K562 (cell line): ENCODE measurements around the gene CD79A. TPM values are rescaled to one million over a fixed set of nuclear protein-coding genes. Genes with fewer than 3 reads are reported as not detected.

Experiments
- ATAC-seq: fragments of 200-7000 bp; cut with Tn5 transposase; 3 replicates; pipeline ENCODE4 v1.9.1; 2020; ENCODE audit warnings: moderate library complexity
- BruUV-seq: library from RNA; stranded (reverse); fragments of 400-500 nt; replicated peaks from 2 replicates; lab custom pipeline; 2021; lab: Mats Ljungman, UMichigan
- CTCF ChIA-PET: fragments of 300-600 bp; formaldehyde crosslinking; extraction: SDS; loops from one replicate; lab custom pipeline; 2021; ENCODE audit warnings: low intra/inter-chr PET ratio; lab: Yijun Ruan, JAX
- POLR2A ChIA-PET: fragments of 300-600, 350-650 bp; sonication (Branson Sonifier 250); formaldehyde crosslinking; extraction: SDS; loops from one replicate; lab custom pipeline; 2021; ENCODE audit warnings: antibody characterized with exemption, inconsistent platforms; lab: Yijun Ruan, JAX
- DNase-seq, 4 experiments: peaks; one replicate each; pipeline versions ENCODE4 v3.0.0 to v3.0.0-alpha.2; 2011 to 2018; ENCODE audit warnings: low spot score in 3 of 4, mixed read lengths in 3 of 4; ENCODE audit errors: extremely low read depth in 1 of 4
- FAIRE-seq: peaks from 2 replicates; lab custom pipeline; 2011; peaks lifted over from hg19 to GRCh38; lab: Jason Lieb, UNC
- H2AFZ ChIP-seq: 2 replicates; pipeline ENCODE4 v1.6.0; 2011; ENCODE audit warnings: low read depth, low read length, control low read depth, inconsistent platforms
- H3K27ac ChIP-seq: fragments of 200-600 bp; 3 replicates; pipeline ENCODE4 v1.8.0; 2011; ENCODE audit warnings: low read depth, mild to moderate bottlenecking, control low read depth, inconsistent platforms, low read length, moderate library complexity, mixed read lengths; ENCODE audit errors: extremely low read depth
- H3K27me3 ChIP-seq, 2 experiments: fragments of 300-600 bp in 1 of 2; 2 replicates in 1 of 2; 3 replicates in 1 of 2; pipeline versions ENCODE4 v1.6.0 to v1.8.0; 2011; ENCODE audit warnings: inconsistent platforms in 2 of 2, low read length in 2 of 2, mild to moderate bottlenecking in 1 of 2, mixed read lengths in 1 of 2, moderate library complexity in 1 of 2; ENCODE audit not compliant: control insufficient read depth in 2 of 2, insufficient read depth in 2 of 2
- H3K36me3 ChIP-seq: fragments of 300-600 bp; 3 replicates; pipeline ENCODE4 v1.8.0; 2011; ENCODE audit warnings: mild to moderate bottlenecking, low read length, inconsistent platforms; ENCODE audit not compliant: control insufficient read depth, insufficient read depth
- H3K4me1 ChIP-seq, 2 experiments: fragments of 200-600 bp in 1 of 2; replicated peaks in 1 of 2; 2 replicates in 1 of 2; 3 replicates in 1 of 2; pipeline versions ENCODE4 v1.5.1 to v1.8.0; 2011; ENCODE audit warnings: inconsistent platforms in 2 of 2, low read length in 2 of 2, mild to moderate bottlenecking in 1 of 2, mixed read lengths in 1 of 2, moderate library complexity in 1 of 2; ENCODE audit not compliant: control insufficient read depth in 2 of 2, insufficient read depth in 2 of 2
- H3K4me2 ChIP-seq: 2 replicates; pipeline ENCODE4 v1.6.1; 2011; ENCODE audit warnings: low read length, control low read depth, inconsistent platforms, mixed read lengths; ENCODE audit not compliant: insufficient read depth
- H3K4me3 ChIP-seq: fragments of 200-600 bp; sonication (generic), shearing (Covaris generic); 2 replicates; pipeline ENCODE4 v1.5.1; 2016; ENCODE audit warnings: control low read depth, inconsistent platforms
- H3K79me2 ChIP-seq: fragments of 200-600 bp; 3 replicates; pipeline ENCODE4 v1.8.0; 2011; ENCODE audit warnings: low read length, inconsistent platforms; ENCODE audit not compliant: control insufficient read depth, insufficient read depth
- H3K9ac ChIP-seq, 2 experiments: 2 replicates each; pipeline versions ENCODE4 v1.6.0 to v1.6.1; 2011; ENCODE audit warnings: low read depth in 2 of 2, low read length in 2 of 2, control low read depth in 1 of 2, inconsistent platforms in 1 of 2, mild to moderate bottlenecking in 1 of 2, mixed read lengths in 1 of 2; ENCODE audit not compliant: insufficient read depth in 1 of 2
- H3K9me1 ChIP-seq: one replicate; pipeline ENCODE4 v1.6.0; 2011; ENCODE audit warnings: inconsistent platforms, mild to moderate bottlenecking, low read length, moderate library complexity; ENCODE audit not compliant: control insufficient read depth, insufficient read depth
- H3K9me3 ChIP-seq: replicated peaks from 2 replicates; pipeline ENCODE4 v1.5.1; 2011; ENCODE audit warnings: low read depth, low read length, inconsistent platforms; ENCODE audit not compliant: control insufficient read depth, insufficient read depth
- H4K20me1 ChIP-seq: replicated peaks from 2 replicates; pipeline ENCODE4 v1.6.1; 2011; ENCODE audit warnings: low read length, inconsistent platforms, mixed read lengths; ENCODE audit not compliant: control insufficient read depth, insufficient read depth
- ATF3 ChIP-seq, 2 experiments: fragments of 450-650 bp in 1 of 2; sonication (generic) in 1 of 2; formaldehyde crosslinking in 1 of 2; IDR thresholded peaks in 1 of 2; conservative IDR thresholded peaks in 1 of 2; 2 replicates each; pipeline versions ENCODE4 v1.6.1 to v1.8.1; 2016 to 2023; ENCODE audit warnings: mild to moderate bottlenecking in 2 of 2, moderate library complexity in 2 of 2, inconsistent platforms in 1 of 2, missing genetic modification reagents in 1 of 2
- ATF4 ChIP-seq: fragments of 450-650 bp; formaldehyde crosslinking; IDR thresholded peaks from 2 replicates; pipeline ENCODE4 v1.4.0; 2022; ENCODE audit warnings: mild to moderate bottlenecking, moderate library complexity
- CEBPG ChIP-seq, 3 experiments: fragments of 200-800 bp in 1 of 3; sonication (Bioruptor generic) in 1 of 3; sonication (generic) in 1 of 3; formaldehyde crosslinking in 1 of 3; IDR thresholded peaks in 2 of 3; conservative IDR thresholded peaks in 1 of 3; 2 replicates each; pipeline versions ENCODE4 v1.6.1 to v1.8.0; 2016 to 2022; ENCODE audit warnings: missing compliant biosample characterization in 2 of 3, missing genetic modification characterization in 2 of 3, mild to moderate bottlenecking in 1 of 3, missing genetic modification reagents in 1 of 3
- CTBP1 ChIP-seq: fragments of 450-650 bp; IDR thresholded peaks from 2 replicates; pipeline ENCODE4 v1.6.1; 2016; ENCODE audit warnings: borderline replicate concordance
- FOXA3 ChIP-seq, 2 experiments: fragments of 450-650 bp in 1 of 2; sonication (generic) in 1 of 2; formaldehyde crosslinking; IDR thresholded peaks in 1 of 2; conservative IDR thresholded peaks in 1 of 2; 2 replicates each; pipeline versions ENCODE4 v1.4.0 to v1.8.0; 2020 to 2022; ENCODE audit warnings: mild to moderate bottlenecking in 2 of 2, missing genetic modification reagents in 1 of 2
- MNT ChIP-seq, 2 experiments: fragments of 450-650 bp; conservative IDR thresholded peaks; 2 replicates each; pipeline ENCODE4 v1.6.1; 2017; ENCODE audit warnings: mild to moderate bottlenecking in 2 of 2, moderate library complexity in 2 of 2
- ZNF134 ChIP-seq: fragments of 250-450 bp; sonication (Bioruptor Pico); conservative IDR thresholded peaks from 2 replicates; pipeline ENCODE4 v1.4.0; 2020
- WGBS: fragments of 100-300 bp; shearing (Covaris generic); methylation state at CpG from one replicate; pipeline ENCODE4 v1.1.6; 2016; ENCODE audit warnings: low coverage, mixed read lengths; ENCODE audit not compliant: insufficient coverage; ENCODE audit errors: missing lambda C conversion rate; 5-methylcytosine and 5-hydroxymethylcytosine counted together
- in situ Hi-C: fragments of 300-500 bp; cut with MboI; formaldehyde crosslinking; loops from 4 replicates; pipeline ENCODE4 v1.15.0; 2018; ENCODE audit warnings: inconsistent platforms, mixed read lengths
- intact Hi-C: fragments of 100-400 bp; cut with micrococcal nuclease; formaldehyde crosslinking; loops from 2 replicates; pipeline ENCODE4 v1.14.2; 2022
- polyA plus RNA-seq, 8 experiments: library from polyadenylated mRNA; depleted of rRNA in 4 of 8; stranded (reverse) in 5 of 8; unstranded in 3 of 8; fragments of >200 nt; fragmentation: Nextera tagmentation in 2 of 8; fragmentation: Illumina TruSeq in 1 of 8; extraction: Ambion mirVana in 2 of 8; extraction: Trizol in 1 of 8; gene quantifications; 2 replicates each; pipeline versions ENCODE4 v1.2.1 to v1.2.3, GENCODE V29; 2011 to 2014; ENCODE audit warnings: inconsistent platforms in 1 of 8, missing spikeins in 1 of 8
- total RNA-seq, 7 experiments: library from RNA; depleted of rRNA in 6 of 7; stranded (reverse); fragments of >200 nt in 6 of 7; fragmentation: Illumina TruSeq in 2 of 7; extraction: Trizol in 2 of 7; gene quantifications; 2 replicates each; pipeline versions ENCODE4 v1.2.1 to v1.2.3, GENCODE V29; 2011 to 2021; ENCODE audit warnings: low replicate concordance in 1 of 7

CD79A gene
- total and polyA plus RNA-seq, 9 of the 15 experiments (the other 6 are each of a cell fraction or from before 2014, with no cell fraction given): 0.04 to 0.72 (median 0.17) TPM; not detected in 3

GRCh38 chr19:41839211-41839610 lies 37.9 kb upstream of the CD79A start:
- BruUV-seq: no TSS peak
- CTCF ChIA-PET: no interaction called here
- H3K27ac ChIP-seq: no peak overlapping the region
- POLR2A ChIA-PET: interaction anchor here (2.4 to 3.1 kb wide), 2 partner anchors 13 to 21 kb away, joined by 7 to 14 read pairs; partner anchors contain the start of gene RPS19
- no peaks in the 10 kb centered on the region for H3K9me3 ChIP-seq
- H3K9ac ChIP-seq: peak overlapping the region in 1 of 2 experiments; percentile 0; a peak in 1 of 4 replicates
- peak overlapping the region; percentile 12; the same call in 1 of the 2 replicates for H3K4me2 ChIP-seq
- H3K36me3 ChIP-seq: no peaks in the 10 kb centered on the region
- peak overlapping the region; percentile 42 for H2AFZ ChIP-seq
- H3K79me2 ChIP-seq: no peaks in the 10 kb centered on the region
- peaks cover 0 to 13% of the 10 kb centered on the region in 2 experiments; a peak in 4 of 5 replicates for H3K27me3 ChIP-seq
- H4K20me1 ChIP-seq: 0 out of 2 replicates have a peak, but pooled peaks cover 2% of the 10 kb centered on the region
- FAIRE-seq (no peak), DNase-seq (peak in 1 of 4 experiments; percentile 3), ATAC-seq (peak; percentile 25)
- no peak overlapping the region for H3K4me3 ChIP-seq
- intact Hi-C loops (no loop called here), in situ Hi-C loops (no loop called here)
- 13% methylated on average over 2 of the region's 2 CpGs for WGBS
- TF ChIP-seq CTBP1 (0 out of 2 replicates have a peak, but pooled peaks have one; percentile 19), ATF3 (IDR thresholded peaks at IDR 0.05) (peak; percentile 66; the same call in 1 of the 2 replicates), ATF3 (CRISPR knock-in tag; conservative IDR thresholded peaks at IDR 0.05) (no peak), ZNF134 (CRISPR knock-in tag) (no peak), CEBPG (CRISPR knock-in tag; IDR thresholded peaks at IDR 0.05) (peak; percentile 53; the same call in 1 of the 2 replicates), CEBPG (tag; conservative IDR thresholded peaks at IDR 0.05 in 1 of 2, IDR thresholded peaks at IDR 0.05 in 1 of 2) (peak in 1 of 2 experiments; percentile 77; a peak in 2 of 4 replicates), MNT (conservative IDR thresholded peaks at IDR 0.05) (no peak), ATF4 (CRISPR knock-in tag) (0 out of 2 replicates have a peak, but pooled peaks have one; percentile 25), FOXA3 (CRISPR knock-in tag; conservative IDR thresholded peaks at IDR 0.05 in 1 of 2, IDR thresholded peaks at IDR 0.05 in 1 of 2) (no peak)
- H3K4me1 ChIP-seq: peaks cover 23 to 32% of the 10 kb centered on the region in 2 experiments; a peak in 4 of 5 replicates
- H3K9me1 ChIP-seq: no peaks in the 10 kb centered on the region
